ENCODE data around the gene ASCL1. TPM values are rescaled to one million over a fixed set of nuclear protein-coding genes. Genes with fewer than 3 reads are reported as not detected.

The ASCL1 gene
- total RNA-seq (2021): 0.07 to 0.14 TPM (median 0.07 TPM) in 3 replicates
- percentile 16 among the genes with signal in this experiment for Bru-seq, nascent RNA
- long read RNA-seq, experiment 1, partial matches to known transcripts: 0 of 1 reads
- long read RNA-seq, experiment 1, other reads (novel, unspliced or antisense): 0 of 1 reads
- long read RNA-seq, experiment 2: 0 reads
- long read RNA-seq, experiment 3: 0 reads

GRCh38 chr12:102957339-102958050 lies at the start of gene ASCL1:
TSS of gene ASCL1 (plus strand) at chr12:102957674. CDS start at chr12:102958245, 571 bp downstream.
- ChIA-PET POLR2A (no interaction called here), CTCF (interaction anchor here (0.6 to 1.0 kb wide), 5 partner anchors 9 to 187 kb away, joined by 3 to 4 read pairs (median 3); no protein-coding TSS in a partner anchor)
- H3K36me3 Mint-ChIP-seq: no peaks in the 10 kb centered on the region
- no peak within 1 kb of the TSS for H3K27ac Mint-ChIP-seq
- peak; percentile 6 for ATAC-seq
- H3K4me1 Mint-ChIP-seq: peaks cover 51% of the 10 kb centered on the region
- H3K4me3 Mint-ChIP-seq: peak within 1 kb of the TSS; percentile 85
- DNase-seq (ENCODE audit: low spot score): peak; percentile 56
- H3K27me3 Mint-ChIP-seq (ENCODE audit: low read depth): peaks cover 99% of the 10 kb centered on the region
- TF ChIP-seq TP53 (CRISPR knock-in tag; IDR thresholded peaks at IDR 0.05): no peak
- no peak for TF ChIP-seq AR (CRISPR knock-in tag; IDR thresholded peaks at IDR 0.05)
- no peak for TF ChIP-seq ZBTB43 (CRISPR knock-in tag; IDR thresholded peaks at IDR 0.05)
- no peak for TF ChIP-seq ZNF232 (CRISPR knock-in tag; IDR thresholded peaks at IDR 0.05)
- TF ChIP-seq FOXP1 (CRISPR knock-in tag; IDR thresholded peaks at IDR 0.05; ENCODE audit: borderline replicate concordance): no peak
- TF ChIP-seq ESRRA (CRISPR knock-in tag; IDR thresholded peaks at IDR 0.05; ENCODE audit: borderline replicate concordance): no peak
- H3K9me3 Mint-ChIP-seq: no peaks in the 10 kb centered on the region

- H3K4me1 Mint-ChIP-seq: no peaks in the 10 kb centered on the region
- H3K36me3 Mint-ChIP-seq: no peaks in the 10 kb centered on the region
- POLR2A ChIA-PET: no interaction called here
- no peak for ATAC-seq
- H3K9me3 Mint-ChIP-seq: no peaks in the 10 kb centered on the region
- no peak overlapping the region for H3K4me3 Mint-ChIP-seq
- DNase-seq (ENCODE audit: low spot score): no peak
- no peaks in the 10 kb centered on the region for H3K27me3 Mint-ChIP-seq (ENCODE audit: low read depth)
- CTCF ChIA-PET: no interaction called here
- no peak overlapping the region for H3K27ac Mint-ChIP-seq
- TF ChIP-seq ZNF317 (CRISPR knock-in tag; IDR thresholded peaks at IDR 0.05; ENCODE audit: borderline replicate concordance, low read depth) (no peak), NFYB (CRISPR knock-in tag; conservative IDR thresholded peaks at IDR 0.05; ENCODE audit: low read depth) (no peak), FOXK1 (CRISPR knock-in tag; IDR thresholded peaks at IDR 0.05) (no peak), AFF4 (CRISPR knock-in tag; IDR thresholded peaks at IDR 0.05; ENCODE audit: borderline replicate concordance) (no peak), SP1 (CRISPR knock-in tag; conservative IDR thresholded peaks at IDR 0.05) (no peak), JAZF1 (CRISPR knock-in tag; IDR thresholded peaks at IDR 0.05) (no peak), SMAD3 (CRISPR knock-in tag; IDR thresholded peaks at IDR 0.05; ENCODE audit: borderline replicate concordance) (no peak), RELA (CRISPR knock-in tag; IDR thresholded peaks at IDR 0.05; ENCODE audit: borderline replicate concordance) (no peak), NR3C1 (CRISPR knock-in tag; conservative IDR thresholded peaks at IDR 0.05; ENCODE audit: low read depth) (no peak)
- TF ChIP-seq, protein P1, sequence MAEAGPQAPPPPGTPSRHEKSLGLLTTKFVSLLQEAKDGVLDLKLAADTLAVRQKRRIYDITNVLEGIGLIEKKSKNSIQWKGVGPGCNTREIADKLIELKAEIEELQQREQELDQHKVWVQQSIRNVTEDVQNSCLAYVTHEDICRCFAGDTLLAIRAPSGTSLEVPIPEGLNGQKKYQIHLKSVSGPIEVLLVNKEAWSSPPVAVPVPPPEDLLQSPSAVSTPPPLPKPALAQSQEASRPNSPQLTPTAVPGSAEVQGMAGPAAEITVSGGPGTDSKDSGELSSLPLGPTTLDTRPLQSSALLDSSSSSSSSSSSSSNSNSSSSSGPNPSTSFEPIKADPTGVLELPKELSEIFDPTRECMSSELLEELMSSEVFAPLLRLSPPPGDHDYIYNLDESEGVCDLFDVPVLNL (CRISPR knock-in tag; IDR thresholded peaks at IDR 0.05; ENCODE audit: borderline replicate concordance, low read depth): no peak
- TF ChIP-seq, protein P2, sequence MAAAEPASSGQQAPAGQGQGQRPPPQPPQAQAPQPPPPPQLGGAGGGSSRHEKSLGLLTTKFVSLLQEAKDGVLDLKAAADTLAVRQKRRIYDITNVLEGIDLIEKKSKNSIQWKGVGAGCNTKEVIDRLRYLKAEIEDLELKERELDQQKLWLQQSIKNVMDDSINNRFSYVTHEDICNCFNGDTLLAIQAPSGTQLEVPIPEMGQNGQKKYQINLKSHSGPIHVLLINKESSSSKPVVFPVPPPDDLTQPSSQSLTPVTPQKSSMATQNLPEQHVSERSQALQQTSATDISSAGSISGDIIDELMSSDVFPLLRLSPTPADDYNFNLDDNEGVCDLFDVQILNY (CRISPR knock-in tag; IDR thresholded peaks at IDR 0.05): no peak
- TF ChIP-seq, protein P3, sequence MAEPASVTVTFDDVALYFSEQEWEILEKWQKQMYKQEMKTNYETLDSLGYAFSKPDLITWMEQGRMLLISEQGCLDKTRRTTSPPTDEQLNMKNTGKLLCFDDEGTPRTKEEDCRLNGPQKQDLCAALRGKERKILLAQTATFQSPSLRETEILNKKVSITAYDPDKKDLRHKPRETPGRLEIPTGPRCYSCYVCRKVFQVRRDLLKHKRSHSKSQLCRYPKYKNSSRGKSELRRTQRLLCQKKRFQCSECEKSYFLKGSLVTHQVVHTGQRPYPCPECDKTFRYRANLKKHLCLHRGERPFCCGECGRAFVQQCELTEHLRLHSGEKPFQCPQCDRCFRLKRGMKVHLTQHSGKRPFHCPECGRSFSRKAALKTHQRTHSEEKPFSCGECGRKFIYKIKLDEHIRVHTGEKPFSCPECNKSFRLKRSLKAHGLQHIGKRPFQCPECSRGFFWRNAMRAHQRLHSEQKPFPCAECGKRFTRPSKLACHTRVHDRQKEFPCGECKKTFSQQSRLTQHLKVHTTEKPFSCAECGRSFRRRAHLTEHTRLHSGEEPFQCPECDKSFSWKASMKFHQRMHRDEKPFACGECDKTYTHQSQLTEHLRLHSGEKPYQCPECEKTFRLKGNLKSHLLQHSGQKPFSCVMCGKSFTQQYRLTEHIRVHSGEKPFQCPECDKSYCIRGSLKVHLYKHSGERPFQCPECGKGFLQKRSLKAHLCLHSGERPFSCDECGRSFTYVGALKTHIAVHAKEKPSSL (CRISPR knock-in tag; conservative IDR thresholded peaks at IDR 0.05): no peak
- TF ChIP-seq, protein P4, sequence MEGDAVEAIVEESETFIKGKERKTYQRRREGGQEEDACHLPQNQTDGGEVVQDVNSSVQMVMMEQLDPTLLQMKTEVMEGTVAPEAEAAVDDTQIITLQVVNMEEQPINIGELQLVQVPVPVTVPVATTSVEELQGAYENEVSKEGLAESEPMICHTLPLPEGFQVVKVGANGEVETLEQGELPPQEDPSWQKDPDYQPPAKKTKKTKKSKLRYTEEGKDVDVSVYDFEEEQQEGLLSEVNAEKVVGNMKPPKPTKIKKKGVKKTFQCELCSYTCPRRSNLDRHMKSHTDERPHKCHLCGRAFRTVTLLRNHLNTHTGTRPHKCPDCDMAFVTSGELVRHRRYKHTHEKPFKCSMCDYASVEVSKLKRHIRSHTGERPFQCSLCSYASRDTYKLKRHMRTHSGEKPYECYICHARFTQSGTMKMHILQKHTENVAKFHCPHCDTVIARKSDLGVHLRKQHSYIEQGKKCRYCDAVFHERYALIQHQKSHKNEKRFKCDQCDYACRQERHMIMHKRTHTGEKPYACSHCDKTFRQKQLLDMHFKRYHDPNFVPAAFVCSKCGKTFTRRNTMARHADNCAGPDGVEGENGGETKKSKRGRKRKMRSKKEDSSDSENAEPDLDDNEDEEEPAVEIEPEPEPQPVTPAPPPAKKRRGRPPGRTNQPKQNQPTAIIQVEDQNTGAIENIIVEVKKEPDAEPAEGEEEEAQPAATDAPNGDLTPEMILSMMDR (IDR thresholded peaks at IDR 0.05): no peak
These were observed 49.6 kb upstream of the ASCL1 start for GRCh38 chr12:102907918-102908317.
